WERI-Rb-1 (cell line): ENCODE results near the gene NDUFA12.

Experiments
- DNase-seq: peaks from one replicate; pipeline ENCODE4 v3.0.0-alpha.2; 2020
- H3K27ac ChIP-seq: fragments of 250-450 bp; sonication (Bioruptor Pico); 2 replicates; pipeline ENCODE4 v1.5.1; 2020; ENCODE audit warnings: mild to moderate bottlenecking, moderate library complexity
- H3K27me3 ChIP-seq: fragments of 250-450 bp; sonication (Bioruptor Pico); 2 replicates; pipeline ENCODE4 v1.5.1; 2021; ENCODE audit warnings: mild to moderate bottlenecking, low read depth, moderate library complexity; ENCODE audit not compliant: insufficient read depth, severe bottlenecking
- H3K36me3 ChIP-seq: fragments of 250-450 bp; sonication (Bioruptor Pico); 2 replicates; pipeline ENCODE4 v1.5.1; 2020; ENCODE audit warnings: mild to moderate bottlenecking, moderate library complexity
- H3K4me3 ChIP-seq: 2 replicates; pipeline ENCODE4 v1.5.1; 2011; ENCODE audit warnings: low read depth, mild to moderate bottlenecking, control low read depth, low read length
- H3K9me3 ChIP-seq: fragments of 250-450 bp; sonication (Bioruptor Pico); 2 replicates; pipeline ENCODE4 v1.5.1; 2021; ENCODE audit warnings: mild to moderate bottlenecking, moderate library complexity; ENCODE audit not compliant: severe bottlenecking
- TF ChIP-seq, protein P1 (sequence below): IDR thresholded peaks from 2 replicates; pipeline ENCODE4 v1.5.1; 2011; ENCODE audit warnings: low read depth, mild to moderate bottlenecking, control low read depth, inconsistent platforms, low read length

Gene NDUFA12

DNA sequence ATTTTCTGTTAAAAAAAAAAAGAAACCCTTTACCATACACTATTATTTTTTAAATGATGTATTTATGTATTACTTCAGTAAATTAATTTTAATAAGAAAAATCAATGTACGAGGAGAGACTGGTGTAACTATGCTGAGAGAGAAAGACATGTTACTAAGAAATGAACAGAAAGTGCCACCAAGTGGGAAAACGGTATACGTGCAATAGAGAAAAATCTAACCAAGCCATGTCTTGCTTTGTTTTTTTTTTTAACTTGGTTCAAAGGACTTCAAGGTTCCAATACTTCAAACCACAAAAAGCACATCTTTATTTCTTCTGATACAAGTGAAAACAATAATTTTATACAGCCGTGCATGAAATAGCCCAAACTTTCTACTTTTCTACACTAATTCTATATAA, 22.9 kb downstream of the NDUFA12 start:
- Histone ChIP-seq H3K27me3 (no peaks in the 10 kb centered on the region), H3K4me3 (no peak overlapping the region), H3K9me3 (no peaks in the 10 kb centered on the region), H3K36me3 (no peaks in the 10 kb centered on the region), H3K27ac (no peak overlapping the region)
- TF ChIP-seq, protein P1, sequence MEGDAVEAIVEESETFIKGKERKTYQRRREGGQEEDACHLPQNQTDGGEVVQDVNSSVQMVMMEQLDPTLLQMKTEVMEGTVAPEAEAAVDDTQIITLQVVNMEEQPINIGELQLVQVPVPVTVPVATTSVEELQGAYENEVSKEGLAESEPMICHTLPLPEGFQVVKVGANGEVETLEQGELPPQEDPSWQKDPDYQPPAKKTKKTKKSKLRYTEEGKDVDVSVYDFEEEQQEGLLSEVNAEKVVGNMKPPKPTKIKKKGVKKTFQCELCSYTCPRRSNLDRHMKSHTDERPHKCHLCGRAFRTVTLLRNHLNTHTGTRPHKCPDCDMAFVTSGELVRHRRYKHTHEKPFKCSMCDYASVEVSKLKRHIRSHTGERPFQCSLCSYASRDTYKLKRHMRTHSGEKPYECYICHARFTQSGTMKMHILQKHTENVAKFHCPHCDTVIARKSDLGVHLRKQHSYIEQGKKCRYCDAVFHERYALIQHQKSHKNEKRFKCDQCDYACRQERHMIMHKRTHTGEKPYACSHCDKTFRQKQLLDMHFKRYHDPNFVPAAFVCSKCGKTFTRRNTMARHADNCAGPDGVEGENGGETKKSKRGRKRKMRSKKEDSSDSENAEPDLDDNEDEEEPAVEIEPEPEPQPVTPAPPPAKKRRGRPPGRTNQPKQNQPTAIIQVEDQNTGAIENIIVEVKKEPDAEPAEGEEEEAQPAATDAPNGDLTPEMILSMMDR: peak; percentile 25; the same call in 1 of the 2 replicates
- DNase-seq: no peak

DNA sequence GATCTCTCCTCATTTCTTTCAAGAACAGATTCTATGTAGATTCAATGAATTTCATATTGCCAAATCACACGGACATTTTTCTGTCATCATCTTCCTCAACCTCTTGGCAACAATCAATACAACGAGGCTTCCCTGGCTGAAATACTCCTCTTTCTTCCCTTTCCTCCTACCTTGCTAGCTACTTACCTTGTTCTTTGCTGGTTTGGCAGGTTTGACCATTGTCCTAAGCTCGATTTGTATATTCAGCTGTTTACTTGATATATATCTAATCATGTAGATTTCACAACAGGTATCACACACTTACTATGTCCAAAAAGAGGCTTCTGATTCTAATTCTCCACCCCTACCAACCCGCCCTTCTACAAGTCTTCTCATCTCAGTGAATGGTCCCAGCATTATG, 23.6 kb downstream of the NDUFA12 start:
- TF ChIP-seq, protein P1: no peak
- H3K4me3 ChIP-seq: no peak overlapping the region
- H3K27ac ChIP-seq: no peak overlapping the region
- no peaks in the 10 kb centered on the region for H3K9me3 ChIP-seq
- H3K36me3 ChIP-seq: no peaks in the 10 kb centered on the region
- DNase-seq: no peak
- H3K27me3 ChIP-seq: no peaks in the 10 kb centered on the region

GRCh38 chr12:94977766-94978468, 25.6 kb downstream of the NDUFA12 start:
- H3K27me3 ChIP-seq: no peaks in the 10 kb centered on the region
- H3K36me3 ChIP-seq: no peaks in the 10 kb centered on the region
- H3K4me3 ChIP-seq: no peak overlapping the region
- H3K9me3 ChIP-seq: no peaks in the 10 kb centered on the region
- TF ChIP-seq, protein P1: no peak
- DNase-seq: no peak
- no peak overlapping the region for H3K27ac ChIP-seq

- Histone ChIP-seq H3K9me3 (no peaks in the 10 kb centered on the region), H3K4me3 (no peak overlapping the region), H3K27me3 (no peaks in the 10 kb centered on the region), H3K27ac (no peak overlapping the region), H3K36me3 (peaks cover 7% of the 10 kb centered on the region; the same call in 1 of the 2 replicates)
- TF ChIP-seq, protein P1: no peak
- DNase-seq: peak; percentile 57
Measured at GRCh38 chr12:94973221-94973620, 30.3 kb downstream of the NDUFA12 start.

- TF ChIP-seq, protein P1: no peak
- Histone ChIP-seq H3K9me3 (no peaks in the 10 kb centered on the region), H3K36me3 (peaks cover 7% of the 10 kb centered on the region; the same call in 1 of the 2 replicates), H3K4me3 (no peak overlapping the region), H3K27me3 (no peaks in the 10 kb centered on the region), H3K27ac (no peak overlapping the region)
- no peak for DNase-seq
Measured at GRCh38 chr12:94972795-94973194, 30.7 kb downstream of the NDUFA12 start.

DNA sequence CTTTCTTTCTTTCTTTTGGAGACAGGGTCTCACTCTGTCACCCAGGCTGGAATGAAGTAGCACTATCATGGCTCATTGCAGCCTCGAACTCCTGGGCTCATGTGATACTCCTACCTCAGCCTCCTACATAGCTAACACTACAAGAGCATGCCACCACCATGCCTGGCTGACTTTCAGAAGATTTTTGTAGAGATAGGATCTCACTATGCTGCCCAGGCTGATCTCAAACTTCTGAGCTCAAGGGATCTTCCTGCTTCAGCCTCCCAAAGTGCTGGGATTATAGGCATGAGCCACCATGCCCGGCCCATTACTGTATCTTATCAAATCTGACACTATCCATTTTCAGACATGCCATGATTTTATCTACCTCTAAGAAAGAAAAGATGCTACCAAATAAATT, 31.6 kb downstream of the NDUFA12 start:
- no peak for DNase-seq

More for the DNA sequence above, 31.6 kb downstream of the NDUFA12 start:
- TF ChIP-seq, protein P1: no peak
- no peaks in the 10 kb centered on the region for H3K9me3 ChIP-seq
- peaks cover 7% of the 10 kb centered on the region; the same call in 1 of the 2 replicates for H3K36me3 ChIP-seq
- no peak overlapping the region for H3K27ac ChIP-seq
- H3K4me3 ChIP-seq: no peak overlapping the region
- no peaks in the 10 kb centered on the region for H3K27me3 ChIP-seq
